Measurements from ENCODE around the gene IMP4. TPM values are rescaled to one million over a fixed set of nuclear protein-coding genes. Genes with fewer than 3 reads are reported as not detected.

The IMP4 gene
- total and polyA plus RNA-seq, 2 of the 4 experiments (the other 2 are of a cell fraction) = 154 to 169 TPM

DNA sequence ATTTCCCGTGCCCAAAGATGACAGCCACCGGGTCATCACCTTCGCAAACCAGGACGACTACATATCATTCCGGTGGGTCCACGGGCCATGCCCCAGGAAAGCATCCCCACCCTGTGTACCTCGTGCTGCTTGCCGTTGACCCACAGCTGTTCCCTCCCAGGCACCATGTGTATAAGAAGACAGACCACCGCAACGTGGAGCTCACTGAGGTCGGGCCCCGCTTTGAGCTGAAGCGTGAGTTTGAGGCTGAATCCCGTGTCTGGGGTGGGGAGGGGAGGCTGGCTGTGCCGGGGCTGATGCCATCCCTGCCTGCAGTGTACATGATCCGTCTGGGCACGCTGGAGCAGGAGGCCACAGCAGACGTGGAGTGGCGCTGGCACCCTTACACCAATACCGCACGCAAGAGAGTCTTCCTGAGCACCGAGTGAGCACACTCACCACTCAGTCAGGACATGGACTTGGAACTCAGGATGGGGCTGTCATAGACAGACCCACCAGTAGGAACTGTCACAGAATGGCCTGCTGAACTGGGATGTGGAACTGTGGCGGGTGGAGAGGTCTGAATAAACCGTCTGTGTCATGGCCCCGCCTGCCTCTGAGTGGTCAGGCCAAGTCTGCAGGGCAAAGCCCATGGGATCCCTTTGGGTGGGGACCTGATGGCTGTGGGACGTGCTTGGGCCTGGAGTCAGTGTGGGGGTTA, 3.5 kb downstream of the IMP4 start:
- no peak overlapping the region for H4K5ac ChIP-seq (ENCODE audit: low read depth, low read length)
- CTCF ChIA-PET = no interaction called here
- H4K8ac ChIP-seq (ENCODE audit: low read depth in 2 of 2, low read length in 2 of 2) = no peak overlapping the region

More for the DNA sequence above, 3.5 kb downstream of the IMP4 start:
- no peak overlapping the region for H3K18ac ChIP-seq (ENCODE audit: low read depth, low read length)
- intact Hi-C loops (cut with micrococcal nuclease) (no loop called here), dilution Hi-C loops (cut with HindIII; ENCODE audit: low sequenced_read_pairs, unreplicated experiment) (no loop called here), in situ Hi-C loops (cut with MboI; ENCODE audit: low sequenced_read_pairs) (no loop called here)
- no peak for TF ChIP-seq RFX5 (IDR thresholded peaks at IDR 0.05; ENCODE audit: low read depth, low read length)
- TF ChIP-seq MAFK (IDR thresholded peaks at IDR 0.05; ENCODE audit: low read depth, low read length) = no peak
- TF ChIP-seq MAZ (IDR thresholded peaks at IDR 0.05; ENCODE audit: borderline replicate concordance, low read depth, low read length) = no peak
- TF ChIP-seq, protein P1, sequence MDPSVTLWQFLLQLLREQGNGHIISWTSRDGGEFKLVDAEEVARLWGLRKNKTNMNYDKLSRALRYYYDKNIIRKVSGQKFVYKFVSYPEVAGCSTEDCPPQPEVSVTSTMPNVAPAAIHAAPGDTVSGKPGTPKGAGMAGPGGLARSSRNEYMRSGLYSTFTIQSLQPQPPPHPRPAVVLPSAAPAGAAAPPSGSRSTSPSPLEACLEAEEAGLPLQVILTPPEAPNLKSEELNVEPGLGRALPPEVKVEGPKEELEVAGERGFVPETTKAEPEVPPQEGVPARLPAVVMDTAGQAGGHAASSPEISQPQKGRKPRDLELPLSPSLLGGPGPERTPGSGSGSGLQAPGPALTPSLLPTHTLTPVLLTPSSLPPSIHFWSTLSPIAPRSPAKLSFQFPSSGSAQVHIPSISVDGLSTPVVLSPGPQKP (IDR thresholded peaks at IDR 0.05; ENCODE audit: borderline replicate concordance, low read depth, low read length) = no peak
- TF ChIP-seq MXI1 (IDR thresholded peaks at IDR 0.05; ENCODE audit: borderline replicate concordance, low read depth, low read length) = no peak
- TF ChIP-seq, protein P2, sequence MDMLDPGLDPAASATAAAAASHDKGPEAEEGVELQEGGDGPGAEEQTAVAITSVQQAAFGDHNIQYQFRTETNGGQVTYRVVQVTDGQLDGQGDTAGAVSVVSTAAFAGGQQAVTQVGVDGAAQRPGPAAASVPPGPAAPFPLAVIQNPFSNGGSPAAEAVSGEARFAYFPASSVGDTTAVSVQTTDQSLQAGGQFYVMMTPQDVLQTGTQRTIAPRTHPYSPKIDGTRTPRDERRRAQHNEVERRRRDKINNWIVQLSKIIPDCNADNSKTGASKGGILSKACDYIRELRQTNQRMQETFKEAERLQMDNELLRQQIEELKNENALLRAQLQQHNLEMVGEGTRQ (IDR thresholded peaks at IDR 0.05; ENCODE audit: low read depth, low read length) = no peak
- no peak for TF ChIP-seq POLR2A (IDR thresholded peaks at IDR 0.05; ENCODE audit: low read depth, low read length)
- TF ChIP-seq RAD21 (IDR thresholded peaks at IDR 0.05; ENCODE audit: low read length) = no peak
- no peak for TF ChIP-seq FOS (IDR thresholded peaks at IDR 0.05; ENCODE audit: low read depth, low read length)
- TF ChIP-seq, protein P3, sequence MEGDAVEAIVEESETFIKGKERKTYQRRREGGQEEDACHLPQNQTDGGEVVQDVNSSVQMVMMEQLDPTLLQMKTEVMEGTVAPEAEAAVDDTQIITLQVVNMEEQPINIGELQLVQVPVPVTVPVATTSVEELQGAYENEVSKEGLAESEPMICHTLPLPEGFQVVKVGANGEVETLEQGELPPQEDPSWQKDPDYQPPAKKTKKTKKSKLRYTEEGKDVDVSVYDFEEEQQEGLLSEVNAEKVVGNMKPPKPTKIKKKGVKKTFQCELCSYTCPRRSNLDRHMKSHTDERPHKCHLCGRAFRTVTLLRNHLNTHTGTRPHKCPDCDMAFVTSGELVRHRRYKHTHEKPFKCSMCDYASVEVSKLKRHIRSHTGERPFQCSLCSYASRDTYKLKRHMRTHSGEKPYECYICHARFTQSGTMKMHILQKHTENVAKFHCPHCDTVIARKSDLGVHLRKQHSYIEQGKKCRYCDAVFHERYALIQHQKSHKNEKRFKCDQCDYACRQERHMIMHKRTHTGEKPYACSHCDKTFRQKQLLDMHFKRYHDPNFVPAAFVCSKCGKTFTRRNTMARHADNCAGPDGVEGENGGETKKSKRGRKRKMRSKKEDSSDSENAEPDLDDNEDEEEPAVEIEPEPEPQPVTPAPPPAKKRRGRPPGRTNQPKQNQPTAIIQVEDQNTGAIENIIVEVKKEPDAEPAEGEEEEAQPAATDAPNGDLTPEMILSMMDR (conservative IDR thresholded peaks at IDR 0.05; ENCODE audit: low read depth, low read length) = no peak
- TF ChIP-seq RCOR1 (IDR thresholded peaks at IDR 0.05; ENCODE audit: insufficient replicate concordance, low read length) = no peak
- no peak for TF ChIP-seq BHLHE40 (IDR thresholded peaks at IDR 0.05; ENCODE audit: low read depth, low read length)
- TF ChIP-seq CEBPB (IDR thresholded peaks at IDR 0.05; ENCODE audit: low read depth, low read length) = no peak
- no peak for TF ChIP-seq CHD1 (IDR thresholded peaks at IDR 0.05; ENCODE audit: low read depth, low read length)
- H3K27ac ChIP-seq (ENCODE audit: insufficient read depth, low read length) = no peak overlapping the region
- H3K4me2 ChIP-seq (ENCODE audit: low read depth, low read length) = no peak overlapping the region
- H3K4me1 ChIP-seq (ENCODE audit: control insufficient read depth, insufficient read depth, low read length) = peaks cover 2% of the 10 kb centered on the region; the same call in 1 of the 2 replicates
- 91% methylated on average over 8 of the region's 26 CpGs; no CpG with 5 or more reads in 1 of the 2 experiments for WGBS, 2 experiments (ENCODE audit: extremely low coverage in 2 of 2, insufficient read length in 1 of 2)
- H2BK20ac ChIP-seq (ENCODE audit: low read depth, low read length) = no peak overlapping the region
- H2BK120ac ChIP-seq (ENCODE audit: low read depth, low read length) = no peak overlapping the region
- DNase-seq = no peak
- no peak for ATAC-seq (ENCODE audit: low read depth)
- no peak overlapping the region for H3K4ac ChIP-seq (ENCODE audit: low read depth, low read length)
- no peaks in the 10 kb centered on the region for H3K27me3 ChIP-seq (ENCODE audit: control insufficient read depth, insufficient read depth, low read length)
- H3K36me3 ChIP-seq (ENCODE audit: control insufficient read depth, insufficient read depth, low read length) = peaks cover 34% of the 10 kb centered on the region
- no peak overlapping the region for H2BK15ac ChIP-seq (ENCODE audit: low read depth, low read length)
- no peak overlapping the region for H3K4me3 ChIP-seq (ENCODE audit: insufficient read depth, low read depth, low read length)
- POLR2A ChIA-PET (ENCODE audit: unreplicated experiment) = no interaction called here
- no peak overlapping the region for H2AK9ac ChIP-seq (replicated peaks; ENCODE audit: low read depth, low read length, poor library complexity)
- no peak overlapping the region for H4K91ac ChIP-seq (ENCODE audit: insufficient read depth, low read depth, low read length)
- peaks cover 16 to 26% of the 10 kb centered on the region in 2 experiments; a peak in 3 of 4 replicates for H3K79me1 ChIP-seq (ENCODE audit: low read depth in 1 of 2, low read length in 2 of 2)
- H3K56ac ChIP-seq (ENCODE audit: extremely low read depth, insufficient read depth, low read length) = no peak overlapping the region
- no peaks in the 10 kb centered on the region for H3K9me3 ChIP-seq (ENCODE audit: control insufficient read depth, insufficient read depth, low read length)
- no peak overlapping the region for H3K9ac ChIP-seq (ENCODE audit: low read depth, low read length)
- BruUV-seq (replicated peaks) = no TSS peak
- no peak overlapping the region for H2BK5ac ChIP-seq (ENCODE audit: low read depth, low read length, poor library complexity, severe bottlenecking)
- peaks cover under 1% of the 10 kb centered on the region; the same call in 1 of the 2 replicates for H3K9me1 ChIP-seq (ENCODE audit: insufficient read depth, low read length)
- H2AFZ ChIP-seq (replicated peaks; ENCODE audit: low read length, poor library complexity) = no peak overlapping the region
- H3K23ac ChIP-seq (ENCODE audit: low read depth, low read length) = no peak overlapping the region
- H2AK5ac ChIP-seq (ENCODE audit: low read depth, low read length) = no peak overlapping the region
- no peaks in the 10 kb centered on the region for H4K20me1 ChIP-seq (ENCODE audit: insufficient read depth, low read length)
- H3K14ac ChIP-seq (replicated peaks; ENCODE audit: low read depth, low read length) = no peak overlapping the region
